VCaP (cell line): Measurements from ENCODE around the gene DYNLT2.

Experiments used
- H3K27ac ChIP-seq: fragments of 450-650 bp; 2 replicates; pipeline ENCODE4 v1.5.1; 2017
- TF ChIP-seq, protein P1 (sequence below): fragments of 450-650 bp; conservative IDR thresholded peaks from 2 replicates; pipeline ENCODE4 v1.5.1; 2017; ENCODE audit warnings: mild to moderate bottlenecking, moderate library complexity

The DYNLT2 gene

DNA sequence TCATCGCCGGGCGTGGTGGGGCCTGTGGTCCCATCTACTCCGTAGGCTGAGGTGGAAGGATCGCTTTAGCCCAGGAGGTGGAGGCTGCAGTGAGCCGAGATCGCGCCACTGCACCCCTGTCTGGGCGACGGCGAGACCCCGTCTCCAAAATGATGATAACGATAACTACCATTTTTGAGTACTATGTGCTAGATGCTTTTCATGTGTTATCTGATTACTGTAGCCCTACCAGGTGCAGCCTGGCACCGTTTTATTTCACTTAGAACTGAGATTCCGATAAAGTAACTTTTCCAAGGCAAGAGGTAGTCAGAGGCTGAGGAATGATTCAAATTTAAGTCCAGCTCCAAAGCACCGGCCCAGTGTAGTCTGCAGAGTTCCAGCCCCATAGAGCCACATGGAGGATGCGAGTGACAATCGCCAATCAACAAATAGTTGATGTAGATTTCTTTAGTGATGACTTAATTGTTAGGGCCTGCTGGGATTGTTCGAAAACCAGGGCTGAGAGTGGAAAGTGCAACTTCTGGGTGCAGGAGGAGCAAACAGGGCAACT is 777 bp upstream of the DYNLT2 start:
- TF ChIP-seq, protein P1, sequence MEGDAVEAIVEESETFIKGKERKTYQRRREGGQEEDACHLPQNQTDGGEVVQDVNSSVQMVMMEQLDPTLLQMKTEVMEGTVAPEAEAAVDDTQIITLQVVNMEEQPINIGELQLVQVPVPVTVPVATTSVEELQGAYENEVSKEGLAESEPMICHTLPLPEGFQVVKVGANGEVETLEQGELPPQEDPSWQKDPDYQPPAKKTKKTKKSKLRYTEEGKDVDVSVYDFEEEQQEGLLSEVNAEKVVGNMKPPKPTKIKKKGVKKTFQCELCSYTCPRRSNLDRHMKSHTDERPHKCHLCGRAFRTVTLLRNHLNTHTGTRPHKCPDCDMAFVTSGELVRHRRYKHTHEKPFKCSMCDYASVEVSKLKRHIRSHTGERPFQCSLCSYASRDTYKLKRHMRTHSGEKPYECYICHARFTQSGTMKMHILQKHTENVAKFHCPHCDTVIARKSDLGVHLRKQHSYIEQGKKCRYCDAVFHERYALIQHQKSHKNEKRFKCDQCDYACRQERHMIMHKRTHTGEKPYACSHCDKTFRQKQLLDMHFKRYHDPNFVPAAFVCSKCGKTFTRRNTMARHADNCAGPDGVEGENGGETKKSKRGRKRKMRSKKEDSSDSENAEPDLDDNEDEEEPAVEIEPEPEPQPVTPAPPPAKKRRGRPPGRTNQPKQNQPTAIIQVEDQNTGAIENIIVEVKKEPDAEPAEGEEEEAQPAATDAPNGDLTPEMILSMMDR: no peak

DNA sequence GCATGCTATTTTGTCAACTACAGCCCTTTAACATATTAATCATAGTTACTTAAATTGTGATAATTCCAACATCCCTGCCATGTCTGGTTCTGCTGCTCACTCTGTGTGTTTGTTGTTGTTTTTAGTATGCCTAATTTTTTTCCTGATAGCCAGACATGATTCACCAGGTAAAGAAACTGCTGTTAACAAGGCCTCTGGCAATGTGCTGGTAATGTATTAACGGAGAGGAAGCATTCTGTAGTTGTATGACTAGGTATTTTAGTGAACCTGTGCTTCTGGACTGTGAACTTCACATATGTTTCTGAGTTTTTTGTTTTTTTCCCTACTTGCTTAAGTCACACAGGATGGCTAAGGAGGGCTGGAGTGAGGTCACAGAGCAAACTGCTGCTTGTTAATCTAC is 4.8 kb downstream of the DYNLT2 start:
- H3K27ac ChIP-seq: no peak overlapping the region
- TF ChIP-seq, protein P1: no peak

More for the DNA sequence above, 777 bp upstream of the DYNLT2 start:
- peak overlapping the region; percentile 94 for H3K27ac ChIP-seq

DNA sequence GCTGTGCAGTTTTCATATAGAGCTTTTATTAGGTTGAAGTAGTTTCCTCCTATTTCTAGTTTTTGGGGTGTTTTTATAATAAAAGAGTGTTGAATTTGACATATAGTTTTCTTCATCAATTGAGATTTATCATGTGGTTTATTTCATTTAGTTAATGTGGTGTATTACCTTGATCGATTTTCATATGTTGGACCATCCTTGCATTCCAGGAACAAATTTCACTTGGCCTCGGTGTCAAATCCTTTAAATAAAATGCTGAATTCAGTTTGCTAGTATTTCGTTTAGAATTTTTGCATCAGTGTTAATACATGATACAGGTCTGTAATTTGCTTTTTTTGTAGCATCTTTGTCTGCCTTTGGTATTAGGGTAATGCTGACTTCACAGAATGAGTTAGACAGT is 6.0 kb downstream of the DYNLT2 start:
- H3K27ac ChIP-seq: no peak overlapping the region
- TF ChIP-seq, protein P1: no peak

DNA sequence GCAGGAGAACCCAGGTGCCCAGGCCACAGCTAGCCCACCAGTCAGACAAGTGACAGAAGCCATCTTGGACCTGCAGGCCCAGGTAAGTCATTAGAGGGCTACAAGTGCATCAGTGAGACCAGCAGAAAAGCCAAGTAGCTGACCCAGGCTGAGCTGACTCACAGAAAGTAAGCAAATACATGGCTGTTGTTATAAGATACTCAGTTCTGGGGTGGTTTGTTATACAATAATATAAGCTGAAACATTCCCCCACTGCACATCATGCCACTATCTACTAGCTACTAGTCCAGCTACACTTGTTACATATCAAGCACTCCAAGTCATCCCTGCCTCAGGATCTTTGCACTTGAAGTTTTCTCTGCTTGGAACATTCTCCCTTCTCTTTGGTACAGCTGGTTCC is 10.0 kb downstream of the DYNLT2 start:
- TF ChIP-seq, protein P1: no peak
- peak overlapping the region; percentile 43 for H3K27ac ChIP-seq

- TF ChIP-seq, protein P1: no peak
Measured at GRCh38 chr6:169738976-169739529, 12.3 kb downstream of the DYNLT2 start.

DNA sequence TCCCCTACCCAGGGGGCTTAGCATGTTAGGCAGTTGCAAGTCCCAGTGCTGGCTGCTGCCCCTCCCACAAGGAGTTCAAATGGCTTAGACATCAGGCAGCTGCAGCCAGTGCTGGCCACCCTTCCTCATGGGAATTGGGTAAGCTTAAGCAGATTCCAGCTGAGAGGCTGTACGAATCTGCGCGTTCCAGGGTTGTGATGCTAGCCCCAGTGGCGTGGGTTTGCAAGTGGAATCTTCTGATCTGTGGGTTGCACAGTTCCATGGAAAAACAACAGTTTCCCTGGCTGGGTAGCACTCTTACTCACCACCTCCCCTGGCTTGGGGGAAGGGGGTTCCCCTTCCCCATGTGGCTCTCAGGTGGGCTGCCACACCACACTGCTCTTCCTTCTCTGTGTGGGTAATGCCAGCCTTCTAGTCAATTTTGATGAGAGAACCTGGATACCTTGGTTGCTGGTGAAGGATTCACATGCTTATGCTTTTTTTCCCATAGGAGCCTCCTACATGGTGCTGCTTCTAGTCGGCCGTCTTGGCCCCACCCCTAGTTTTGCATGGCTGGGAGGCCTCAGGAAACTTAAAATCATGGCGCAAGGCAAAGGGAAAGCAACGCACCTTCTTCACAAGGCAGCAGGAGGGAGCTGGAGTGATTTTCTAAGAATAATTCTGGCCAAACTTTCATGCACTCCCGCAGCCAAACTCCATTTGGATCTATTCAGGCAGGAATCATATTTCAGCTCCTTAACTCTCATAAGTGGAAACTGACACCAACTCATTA is 13.0 kb downstream of the DYNLT2 start:
- no peak overlapping the region for H3K27ac ChIP-seq
- TF ChIP-seq, protein P1: no peak

More at GRCh38 chr6:169738976-169739529, 12.3 kb downstream of the DYNLT2 start:
- H3K27ac ChIP-seq: no peak overlapping the region

DNA sequence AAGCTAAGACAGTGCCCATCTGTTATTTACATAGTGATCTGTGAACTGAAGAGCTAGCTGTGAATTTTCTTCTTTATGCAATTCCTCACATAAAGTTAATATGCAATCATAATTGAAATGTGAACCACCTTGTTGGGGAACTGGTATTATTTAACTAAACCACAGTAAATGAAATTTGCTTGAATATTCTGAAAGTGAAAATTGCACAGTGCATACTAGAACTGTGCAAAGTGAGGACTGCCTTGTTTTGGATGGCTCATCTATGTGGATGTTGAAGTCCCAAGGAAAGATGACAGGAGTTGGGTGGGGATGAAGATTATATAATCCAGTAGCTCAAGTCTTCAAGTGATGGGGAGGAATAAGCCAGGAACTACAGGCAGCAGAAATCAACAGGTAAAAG is 21.4 kb downstream of the DYNLT2 start:
- TF ChIP-seq, protein P1: no peak
- H3K27ac ChIP-seq: no peak overlapping the region; the same call in 1 of the 2 replicates
